Progenitor cell of endocrine pancreas (in vitro differentiated cells): ENCODE measurements around the gene IRF2BP2. TPM values are rescaled to one million over a fixed set of nuclear protein-coding genes. Genes with fewer than 3 reads are reported as not detected.

ENCODE experiments used
- DNase-seq: peaks from one replicate; pipeline ENCODE4 v3.0.0; 2021; ENCODE audit warnings: low spot score; ENCODE audit not compliant: unreplicated experiment
- H3K27ac Mint-ChIP-seq: 2 replicates; pipeline ENCODE4 v1.8.0; 2021; ENCODE audit warnings: mild to moderate bottlenecking, moderate library complexity, mixed read lengths
- H3K27me3 Mint-ChIP-seq: 2 replicates; pipeline ENCODE4 v1.8.0; 2021; ENCODE audit warnings: mixed read lengths
- H3K36me3 Mint-ChIP-seq: 2 replicates; pipeline ENCODE4 v1.8.0; 2022; ENCODE audit warnings: mixed read lengths; ENCODE audit not compliant: insufficient read depth
- H3K4me1 Mint-ChIP-seq: 2 replicates; pipeline ENCODE4 v1.8.0; 2021; ENCODE audit warnings: low read depth, mixed read lengths
- H3K4me3 Mint-ChIP-seq: 2 replicates; pipeline ENCODE4 v1.8.0; 2021; ENCODE audit warnings: low read depth, mild to moderate bottlenecking, moderate library complexity, mixed read lengths
- H3K9me3 Mint-ChIP-seq: 2 replicates; pipeline ENCODE4 v1.8.0; 2021; ENCODE audit warnings: low read depth, mixed read lengths
- total RNA-seq: library from RNA; stranded (reverse); gene quantifications from 2 replicates; pipeline ENCODE4 v1.2.1, GENCODE V29; 2021
- TF ChIP-seq, protein P1 (sequence below): fragments of 200-600 bp; sonication (generic); IDR thresholded peaks from one replicate; pipeline ENCODE4 v1.5.0; 2021; ENCODE audit warnings: antibody characterized with exemption, mild to moderate bottlenecking; ENCODE audit not compliant: unreplicated experiment

The IRF2BP2 gene
- total RNA-seq, 1 donor from 2014 or later = 214 TPM

DNA sequence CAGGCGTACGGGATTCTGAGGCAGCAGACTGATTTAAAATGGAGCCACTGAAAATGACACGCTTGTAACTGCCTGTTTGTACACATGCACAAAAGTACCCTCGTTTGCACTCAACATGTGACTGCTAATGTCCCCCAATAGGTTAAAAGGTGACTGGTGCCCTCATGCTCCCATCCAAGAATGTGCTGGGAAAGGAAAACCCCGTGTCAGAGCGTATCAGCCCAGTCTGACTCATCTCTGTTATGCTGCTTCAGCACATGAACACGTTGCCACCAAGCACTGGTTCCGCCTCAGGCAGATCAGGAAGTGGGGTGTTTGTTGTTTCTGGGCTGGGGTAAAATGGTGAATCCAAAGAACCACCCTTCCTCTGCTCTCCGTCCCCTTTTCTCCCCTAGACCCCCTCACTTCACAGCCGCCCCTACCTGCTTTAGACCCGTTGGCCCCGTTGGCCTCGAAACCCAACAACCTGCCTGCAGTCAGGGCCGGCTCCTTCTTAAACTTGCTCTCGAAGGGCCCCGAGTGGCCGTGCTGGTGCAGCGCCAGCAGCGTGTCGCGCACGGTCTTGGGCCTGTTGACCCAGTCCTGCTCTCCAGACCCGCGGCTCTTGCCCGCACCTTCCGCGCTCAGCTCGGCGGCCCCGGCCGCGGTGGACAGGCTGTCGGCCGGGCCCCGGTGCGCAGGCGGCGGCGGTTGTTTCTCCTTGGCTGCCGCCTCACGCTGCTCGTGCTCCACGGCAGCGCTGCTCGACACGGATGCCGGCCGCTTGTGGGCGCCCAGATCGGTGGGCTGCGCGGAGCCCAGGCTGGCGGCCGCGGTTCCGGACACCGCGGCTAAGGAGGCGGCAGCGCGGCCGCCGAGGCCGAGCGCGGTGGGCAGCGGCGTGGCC lies 1.7 kb downstream of the IRF2BP2 start:
- TF ChIP-seq, protein P1, sequence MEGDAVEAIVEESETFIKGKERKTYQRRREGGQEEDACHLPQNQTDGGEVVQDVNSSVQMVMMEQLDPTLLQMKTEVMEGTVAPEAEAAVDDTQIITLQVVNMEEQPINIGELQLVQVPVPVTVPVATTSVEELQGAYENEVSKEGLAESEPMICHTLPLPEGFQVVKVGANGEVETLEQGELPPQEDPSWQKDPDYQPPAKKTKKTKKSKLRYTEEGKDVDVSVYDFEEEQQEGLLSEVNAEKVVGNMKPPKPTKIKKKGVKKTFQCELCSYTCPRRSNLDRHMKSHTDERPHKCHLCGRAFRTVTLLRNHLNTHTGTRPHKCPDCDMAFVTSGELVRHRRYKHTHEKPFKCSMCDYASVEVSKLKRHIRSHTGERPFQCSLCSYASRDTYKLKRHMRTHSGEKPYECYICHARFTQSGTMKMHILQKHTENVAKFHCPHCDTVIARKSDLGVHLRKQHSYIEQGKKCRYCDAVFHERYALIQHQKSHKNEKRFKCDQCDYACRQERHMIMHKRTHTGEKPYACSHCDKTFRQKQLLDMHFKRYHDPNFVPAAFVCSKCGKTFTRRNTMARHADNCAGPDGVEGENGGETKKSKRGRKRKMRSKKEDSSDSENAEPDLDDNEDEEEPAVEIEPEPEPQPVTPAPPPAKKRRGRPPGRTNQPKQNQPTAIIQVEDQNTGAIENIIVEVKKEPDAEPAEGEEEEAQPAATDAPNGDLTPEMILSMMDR = peak; percentile 8
- H3K4me3 Mint-ChIP-seq = peak overlapping the region; percentile 94
- H3K9me3 Mint-ChIP-seq = no peaks in the 10 kb centered on the region
- DNase-seq = peak; percentile 30
- peaks cover 38% of the 10 kb centered on the region for H3K36me3 Mint-ChIP-seq
- H3K4me1 Mint-ChIP-seq = peaks cover 46% of the 10 kb centered on the region
- H3K27ac Mint-ChIP-seq = peak overlapping the region; percentile 99
- no peaks in the 10 kb centered on the region for H3K27me3 Mint-ChIP-seq

DNA sequence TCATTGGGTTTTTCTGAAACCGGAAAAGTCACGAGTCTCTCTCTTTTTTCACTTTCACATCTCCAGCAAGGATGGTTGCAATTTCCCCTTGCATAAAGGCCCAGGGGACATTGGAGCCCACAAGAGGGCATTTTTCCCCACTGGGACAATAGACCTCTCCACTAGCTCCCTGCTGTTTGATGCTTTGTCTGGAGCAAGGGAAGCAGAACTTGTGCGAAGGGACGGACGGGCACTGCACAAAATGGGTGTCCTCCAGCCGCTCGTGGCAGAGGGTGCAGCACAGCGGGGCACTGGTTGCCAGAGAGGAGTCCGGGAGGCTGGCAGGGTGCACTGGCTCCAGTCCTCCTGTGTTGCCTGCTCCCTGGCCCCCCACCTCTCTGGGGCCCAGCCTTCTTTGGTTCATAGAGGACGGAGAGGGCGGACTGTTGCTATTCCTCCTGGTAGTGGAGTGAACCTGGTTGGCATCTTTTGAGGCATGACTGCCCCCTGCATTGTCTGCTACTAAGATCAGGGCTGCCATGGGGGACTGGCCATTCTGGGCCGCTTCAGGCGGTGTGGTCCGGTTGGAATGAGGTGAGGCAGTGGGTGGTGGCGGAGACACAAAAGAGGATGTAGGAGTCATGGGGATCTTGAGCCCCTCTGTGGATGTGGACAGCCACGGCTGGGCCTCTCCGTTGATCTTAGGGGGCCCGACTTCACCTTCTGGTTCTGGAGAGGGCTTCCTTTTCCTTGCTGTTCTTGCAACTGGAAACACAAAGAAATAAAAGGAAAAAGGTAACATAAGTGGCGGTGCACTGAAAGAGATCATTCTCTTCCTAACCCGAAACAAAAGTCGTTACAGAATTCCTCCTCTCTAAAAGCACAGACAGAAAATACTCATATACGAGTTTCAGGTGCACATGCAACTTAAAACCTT lies 2.6 kb downstream of the IRF2BP2 start:
- no peak for DNase-seq
- peak overlapping the region; percentile 94 for H3K4me3 Mint-ChIP-seq

DNA sequence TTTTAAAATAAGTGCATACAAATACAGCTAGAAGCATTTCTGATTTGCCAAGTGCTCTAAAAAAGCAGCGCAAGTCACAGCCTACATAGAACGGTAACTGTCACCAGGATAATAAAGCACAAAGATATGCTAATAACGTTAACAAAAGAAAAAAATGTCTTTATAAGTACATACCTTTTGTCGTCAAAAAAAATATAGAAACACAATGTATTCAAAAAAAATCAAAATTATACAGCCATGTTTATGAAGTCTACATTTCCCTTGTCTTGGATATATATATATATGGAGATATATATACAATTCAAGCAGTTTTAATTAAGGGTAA lies 3.2 kb downstream of the IRF2BP2 start:
- TF ChIP-seq, protein P1 = no peak
- H3K36me3 Mint-ChIP-seq = peaks cover 44% of the 10 kb centered on the region
- peak overlapping the region; percentile 99 for H3K27ac Mint-ChIP-seq
- H3K4me1 Mint-ChIP-seq = peaks cover 45% of the 10 kb centered on the region
- peak overlapping the region; percentile 94 for H3K4me3 Mint-ChIP-seq
- H3K9me3 Mint-ChIP-seq = no peaks in the 10 kb centered on the region
- no peak for DNase-seq
- H3K27me3 Mint-ChIP-seq = no peaks in the 10 kb centered on the region

More for the DNA sequence above, 2.6 kb downstream of the IRF2BP2 start:
- peak overlapping the region; percentile 99 for H3K27ac Mint-ChIP-seq
- H3K36me3 Mint-ChIP-seq = peaks cover 41% of the 10 kb centered on the region
- H3K9me3 Mint-ChIP-seq = no peaks in the 10 kb centered on the region
- TF ChIP-seq, protein P1 = peak; percentile 51
- peaks cover 45% of the 10 kb centered on the region for H3K4me1 Mint-ChIP-seq
- H3K27me3 Mint-ChIP-seq = no peaks in the 10 kb centered on the region

DNA sequence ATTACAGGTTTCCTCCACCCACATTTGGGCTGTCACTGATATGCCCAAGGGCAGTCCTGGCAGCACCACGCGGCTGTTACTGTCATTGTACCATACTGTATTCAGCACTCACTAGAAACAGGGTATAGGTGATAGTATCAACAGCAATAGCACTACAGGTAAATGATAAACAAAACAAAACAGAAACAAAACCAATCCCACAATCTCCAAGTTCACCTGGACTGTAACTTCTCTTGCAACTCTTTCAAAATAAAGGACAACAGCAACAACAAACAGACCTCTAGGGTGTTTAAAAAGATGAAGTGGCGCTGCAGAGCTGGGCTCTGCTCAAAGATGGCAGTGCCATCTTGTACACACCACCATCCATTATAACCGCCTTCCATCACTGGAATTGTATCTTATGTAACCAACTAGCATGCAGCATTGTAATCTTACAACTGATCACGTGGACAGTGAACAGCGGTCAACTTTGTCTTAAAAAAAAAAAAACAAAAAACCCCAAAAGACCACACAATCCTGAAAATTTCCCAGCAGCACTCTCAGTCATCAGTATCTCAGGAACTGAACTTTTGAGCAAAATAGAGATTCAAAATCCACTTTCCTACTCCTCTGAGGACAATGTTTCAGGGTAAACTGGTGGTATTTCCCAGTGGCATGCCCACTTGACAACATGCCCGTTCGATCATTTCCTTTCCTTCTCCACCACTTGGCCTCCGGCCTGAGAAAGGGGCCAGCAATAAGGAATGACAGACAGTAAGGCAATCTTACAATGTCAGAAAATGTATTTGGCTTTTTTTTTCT lies 3.8 kb downstream of the IRF2BP2 start:
- no peak for DNase-seq
- H3K27me3 Mint-ChIP-seq = no peaks in the 10 kb centered on the region
- peaks cover 45% of the 10 kb centered on the region for H3K4me1 Mint-ChIP-seq
- no peaks in the 10 kb centered on the region for H3K9me3 Mint-ChIP-seq
- peak overlapping the region; percentile 94 for H3K27ac Mint-ChIP-seq
- peak overlapping the region; percentile 94 for H3K4me3 Mint-ChIP-seq
- TF ChIP-seq, protein P1 = no peak
- peaks cover 44% of the 10 kb centered on the region for H3K36me3 Mint-ChIP-seq
